HepG2 (cell line): ENCODE data around the gene FAM53B. TPM values are rescaled to one million over a fixed set of nuclear protein-coding genes. Genes with fewer than 3 reads are reported as not detected.
A peak's percentile ranks its signal among the peaks of the same experiment; 100 is the strongest.

Experiments
- ATF2 ChIP-seq: sonication (generic); formaldehyde crosslinking; IDR thresholded peaks from 2 replicates; pipeline ENCODE4 v1.4.0; 2020; ENCODE audit warnings: missing genetic modification reagents
- CBX5 ChIP-seq: sonication (generic); formaldehyde crosslinking; IDR thresholded peaks from 2 replicates; pipeline ENCODE4 v1.4.0; 2020; ENCODE audit warnings: missing genetic modification reagents, borderline replicate concordance
- HDAC1 ChIP-seq: sonication (generic); formaldehyde crosslinking; IDR thresholded peaks from 2 replicates; pipeline ENCODE4 v1.5.1; 2020; ENCODE audit warnings: mild to moderate bottlenecking, missing genetic modification reagents
- HOXA9 ChIP-seq: sonication (generic); formaldehyde crosslinking; IDR thresholded peaks from 2 replicates; pipeline ENCODE4 v1.8.1; 2022; ENCODE audit warnings: missing genetic modification reagents, mild to moderate bottlenecking, moderate library complexity, borderline replicate concordance
- IKZF4 ChIP-seq: sonication (generic); formaldehyde crosslinking; IDR thresholded peaks from 2 replicates; pipeline ENCODE4 v1.5.1; 2020; ENCODE audit warnings: borderline replicate concordance, mild to moderate bottlenecking, low read depth, missing genetic modification reagents; ENCODE audit errors: not compliant biosample characterization
- KDM3A ChIP-seq: IDR thresholded peaks from 2 replicates; pipeline ENCODE4 v1.6.1; 2018; ENCODE audit warnings: low read depth, missing compliant biosample characterization
- KLF11 ChIP-seq: IDR thresholded peaks from 2 replicates; pipeline ENCODE4 v1.6.1; 2016; ENCODE audit warnings: missing compliant biosample characterization
- LCORL ChIP-seq, 2 experiments: fragments of 450-650 bp in 1 of 2; sonication (generic) in 1 of 2; formaldehyde crosslinking in 1 of 2; IDR thresholded peaks; 2 replicates each; pipeline versions ENCODE4 v1.5.0 to v1.6.1; 2017 to 2020; ENCODE audit warnings: antibody characterized with exemption in 1 of 2, missing genetic modification reagents in 1 of 2
- MYC ChIP-seq: sonication (generic); formaldehyde crosslinking; IDR thresholded peaks from 2 replicates; pipeline ENCODE4 v1.9.0; 2021; ENCODE audit warnings: missing genetic modification reagents, borderline replicate concordance
- RBFOX2 ChIP-seq: fragments of 200-400 bp; formaldehyde crosslinking; IDR thresholded peaks from 2 replicates; pipeline ENCODE4 v1.6.1; 2017; ENCODE audit warnings: low read depth, mild to moderate bottlenecking, low read length
- SP4 ChIP-seq: sonication (generic); formaldehyde crosslinking; IDR thresholded peaks from 2 replicates; pipeline ENCODE4 v1.8.1; 2023; ENCODE audit warnings: mild to moderate bottlenecking, missing genetic modification reagents
- ZIK1 ChIP-seq: sonication (generic); formaldehyde crosslinking; IDR thresholded peaks from 2 replicates; pipeline ENCODE4 v1.5.0; 2020; ENCODE audit warnings: mild to moderate bottlenecking, low read depth, missing genetic modification reagents, borderline replicate concordance
- ZNF660 ChIP-seq: sonication (generic); formaldehyde crosslinking; IDR thresholded peaks from 2 replicates; pipeline ENCODE4 v1.5.1; 2020; ENCODE audit warnings: mild to moderate bottlenecking, low read depth, missing genetic modification reagents, borderline replicate concordance
- ZNF766 ChIP-seq: sonication (generic); formaldehyde crosslinking; IDR thresholded peaks from 2 replicates; pipeline ENCODE4 v1.5.0; 2020; ENCODE audit warnings: missing genetic modification reagents, borderline replicate concordance
- polyA plus RNA-seq, 8 experiments: library from polyadenylated mRNA; depleted of rRNA in 3 of 8; stranded (reverse) in 7 of 8; unstranded in 1 of 8; fragments of >200 nt; fragmentation: Illumina TruSeq in 4 of 8; extraction: Trizol in 4 of 8; gene quantifications; 2 replicates each; pipeline versions ENCODE4 v1.2.1 to v1.2.3, GENCODE V29; 2011 to 2016; ENCODE audit warnings: low read depth in 4 of 8, missing spikeins in 1 of 8, mixed read lengths in 1 of 8; ENCODE audit not compliant: insufficient read depth in 1 of 8
- total RNA-seq, 5 experiments: library from RNA; depleted of rRNA; stranded (reverse); fragments of >200 nt; fragmentation: Illumina TruSeq; extraction: Trizol; gene quantifications; 2 replicates each; pipeline ENCODE4 v1.2.3, GENCODE V29; 2016; ENCODE audit warnings: low read depth in 1 of 5
- TF ChIP-seq, protein P1 (sequence below): sonication (generic); formaldehyde crosslinking; IDR thresholded peaks from 2 replicates; pipeline ENCODE4 v1.4.0; 2020; ENCODE audit warnings: missing genetic modification reagents, mild to moderate bottlenecking, borderline replicate concordance
- TF ChIP-seq, protein P2 (sequence below): sonication (generic); formaldehyde crosslinking; IDR thresholded peaks from 2 replicates; pipeline ENCODE4 v1.4.0; 2020; ENCODE audit warnings: missing genetic modification reagents

The FAM53B gene
- total and polyA plus RNA-seq, 2 of the 13 experiments (the other 11 are each of a cell fraction or from before 2014, with no cell fraction given) = 6.4 to 19.3 TPM

DNA sequence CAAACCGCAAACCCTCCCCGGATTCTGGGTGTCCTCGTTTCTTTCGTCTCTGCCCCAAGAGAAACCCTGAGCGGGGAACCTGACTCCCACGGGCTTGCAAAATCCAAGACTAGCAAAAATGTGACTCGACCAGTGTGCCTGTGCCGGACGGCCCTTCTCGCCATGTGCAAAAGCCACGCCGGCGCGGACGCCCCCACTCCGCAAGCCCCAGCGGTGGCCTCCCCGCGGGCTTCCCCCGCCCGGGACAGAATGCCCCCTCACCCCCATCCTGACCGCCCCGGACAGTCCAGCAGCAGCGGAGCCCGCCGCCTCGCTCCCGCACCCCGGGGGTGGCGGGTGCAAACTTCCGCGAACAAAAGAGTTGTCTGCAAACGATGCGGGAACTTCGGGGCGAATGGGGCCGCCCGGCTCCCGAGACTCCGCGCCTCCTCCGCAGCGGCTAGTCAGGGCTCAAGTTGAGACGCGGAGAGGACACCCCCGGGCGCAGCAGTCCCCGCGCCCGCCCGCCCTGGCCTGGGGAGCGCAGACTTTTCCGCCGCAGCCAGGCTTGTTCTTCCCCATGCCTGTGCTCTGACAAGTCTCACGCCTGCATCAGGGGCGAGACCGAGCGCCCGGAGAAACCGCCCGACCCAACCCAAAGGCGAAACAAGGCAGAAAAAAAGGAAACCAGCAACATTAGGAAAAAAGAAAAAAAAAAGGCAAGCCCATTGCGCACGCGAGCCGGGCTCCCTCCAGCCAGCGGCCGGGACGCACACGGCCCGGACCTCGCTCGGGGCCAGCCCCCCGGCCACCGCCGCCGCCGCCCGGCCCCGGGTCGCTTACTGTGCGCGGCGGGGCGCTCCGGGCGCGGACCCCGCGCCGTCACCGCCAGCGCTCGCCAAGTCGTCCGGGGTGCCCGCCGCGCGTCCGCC is 732 bp downstream of the FAM53B start (continued):
- TF ChIP-seq, protein P1, sequence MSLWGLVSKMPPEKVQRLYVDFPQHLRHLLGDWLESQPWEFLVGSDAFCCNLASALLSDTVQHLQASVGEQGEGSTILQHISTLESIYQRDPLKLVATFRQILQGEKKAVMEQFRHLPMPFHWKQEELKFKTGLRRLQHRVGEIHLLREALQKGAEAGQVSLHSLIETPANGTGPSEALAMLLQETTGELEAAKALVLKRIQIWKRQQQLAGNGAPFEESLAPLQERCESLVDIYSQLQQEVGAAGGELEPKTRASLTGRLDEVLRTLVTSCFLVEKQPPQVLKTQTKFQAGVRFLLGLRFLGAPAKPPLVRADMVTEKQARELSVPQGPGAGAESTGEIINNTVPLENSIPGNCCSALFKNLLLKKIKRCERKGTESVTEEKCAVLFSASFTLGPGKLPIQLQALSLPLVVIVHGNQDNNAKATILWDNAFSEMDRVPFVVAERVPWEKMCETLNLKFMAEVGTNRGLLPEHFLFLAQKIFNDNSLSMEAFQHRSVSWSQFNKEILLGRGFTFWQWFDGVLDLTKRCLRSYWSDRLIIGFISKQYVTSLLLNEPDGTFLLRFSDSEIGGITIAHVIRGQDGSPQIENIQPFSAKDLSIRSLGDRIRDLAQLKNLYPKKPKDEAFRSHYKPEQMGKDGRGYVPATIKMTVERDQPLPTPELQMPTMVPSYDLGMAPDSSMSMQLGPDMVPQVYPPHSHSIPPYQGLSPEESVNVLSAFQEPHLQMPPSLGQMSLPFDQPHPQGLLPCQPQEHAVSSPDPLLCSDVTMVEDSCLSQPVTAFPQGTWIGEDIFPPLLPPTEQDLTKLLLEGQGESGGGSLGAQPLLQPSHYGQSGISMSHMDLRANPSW (CRISPR knock-in tag) = no peak
- TF ChIP-seq ATF2 (no peak), KDM3A (CRISPR knock-in tag) (no peak), ZNF660 (CRISPR knock-in tag) (no peak), HDAC1 (CRISPR knock-in tag) (peak; percentile 26; the same call in 1 of the 2 replicates), IKZF4 (no peak), LCORL (IDR thresholded peaks at IDR 0.05) (no peak), LCORL (CRISPR knock-in tag; IDR thresholded peaks at IDR 0.05) (0 out of 2 replicates have a peak, but pooled peaks have one; percentile 43), CBX5 (CRISPR knock-in tag) (no peak), ZIK1 (no peak), ZNF766 (CRISPR knock-in tag) (0 out of 2 replicates have a peak, but pooled peaks have one; percentile 13), KLF11 (CRISPR knock-in tag) (no peak), MYC (CRISPR knock-in tag) (peak; percentile 57), SP4 (no peak), HOXA9 (no peak), RBFOX2 (0 out of 2 replicates have a peak, but pooled peaks have one; percentile 48)
- TF ChIP-seq, protein P2, sequence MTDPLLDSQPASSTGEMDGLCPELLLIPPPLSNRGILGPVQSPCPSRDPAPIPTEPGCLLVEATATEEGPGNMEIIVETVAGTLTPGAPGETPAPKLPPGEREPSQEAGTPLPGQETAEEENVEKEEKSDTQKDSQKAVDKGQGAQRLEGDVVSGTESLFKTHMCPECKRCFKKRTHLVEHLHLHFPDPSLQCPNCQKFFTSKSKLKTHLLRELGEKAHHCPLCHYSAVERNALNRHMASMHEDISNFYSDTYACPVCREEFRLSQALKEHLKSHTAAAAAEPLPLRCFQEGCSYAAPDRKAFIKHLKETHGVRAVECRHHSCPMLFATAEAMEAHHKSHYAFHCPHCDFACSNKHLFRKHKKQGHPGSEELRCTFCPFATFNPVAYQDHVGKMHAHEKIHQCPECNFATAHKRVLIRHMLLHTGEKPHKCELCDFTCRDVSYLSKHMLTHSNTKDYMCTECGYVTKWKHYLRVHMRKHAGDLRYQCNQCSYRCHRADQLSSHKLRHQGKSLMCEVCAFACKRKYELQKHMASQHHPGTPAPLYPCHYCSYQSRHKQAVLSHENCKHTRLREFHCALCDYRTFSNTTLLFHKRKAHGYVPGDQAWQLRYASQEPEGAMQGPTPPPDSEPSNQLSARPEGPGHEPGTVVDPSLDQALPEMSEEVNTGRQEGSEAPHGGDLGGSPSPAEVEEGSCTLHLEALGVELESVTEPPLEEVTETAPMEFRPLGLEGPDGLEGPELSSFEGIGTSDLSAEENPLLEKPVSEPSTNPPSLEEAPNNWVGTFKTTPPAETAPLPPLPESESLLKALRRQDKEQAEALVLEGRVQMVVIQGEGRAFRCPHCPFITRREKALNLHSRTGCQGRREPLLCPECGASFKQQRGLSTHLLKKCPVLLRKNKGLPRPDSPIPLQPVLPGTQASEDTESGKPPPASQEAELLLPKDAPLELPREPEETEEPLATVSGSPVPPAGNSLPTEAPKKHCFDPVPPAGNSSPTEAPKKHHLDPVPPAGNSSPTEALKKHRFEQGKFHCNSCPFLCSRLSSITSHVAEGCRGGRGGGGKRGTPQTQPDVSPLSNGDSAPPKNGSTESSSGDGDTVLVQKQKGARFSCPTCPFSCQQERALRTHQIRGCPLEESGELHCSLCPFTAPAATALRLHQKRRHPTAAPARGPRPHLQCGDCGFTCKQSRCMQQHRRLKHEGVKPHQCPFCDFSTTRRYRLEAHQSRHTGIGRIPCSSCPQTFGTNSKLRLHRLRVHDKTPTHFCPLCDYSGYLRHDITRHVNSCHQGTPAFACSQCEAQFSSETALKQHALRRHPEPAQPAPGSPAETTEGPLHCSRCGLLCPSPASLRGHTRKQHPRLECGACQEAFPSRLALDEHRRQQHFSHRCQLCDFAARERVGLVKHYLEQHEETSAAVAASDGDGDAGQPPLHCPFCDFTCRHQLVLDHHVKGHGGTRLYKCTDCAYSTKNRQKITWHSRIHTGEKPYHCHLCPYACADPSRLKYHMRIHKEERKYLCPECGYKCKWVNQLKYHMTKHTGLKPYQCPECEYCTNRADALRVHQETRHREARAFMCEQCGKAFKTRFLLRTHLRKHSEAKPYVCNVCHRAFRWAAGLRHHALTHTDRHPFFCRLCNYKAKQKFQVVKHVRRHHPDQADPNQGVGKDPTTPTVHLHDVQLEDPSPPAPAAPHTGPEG (CRISPR knock-in tag) = peak; percentile 83
